HG02938 (cell line): ENCODE data around the gene GREB1L.
"Not testable (repeated sequence)": the region's sequence is repeated elsewhere in the genome, so short reads cannot be mapped to it uniquely, and the experiment has no call there.

Experiments
- ATAC-seq: cut with Tn5 transposase; IDR thresholded peaks from one replicate; pipeline ENCODE4 v1.9.1; 2021; ENCODE audit warnings: mild to moderate bottlenecking, moderate library complexity; ENCODE audit not compliant: unreplicated experiment

Gene GREB1L

DNA sequence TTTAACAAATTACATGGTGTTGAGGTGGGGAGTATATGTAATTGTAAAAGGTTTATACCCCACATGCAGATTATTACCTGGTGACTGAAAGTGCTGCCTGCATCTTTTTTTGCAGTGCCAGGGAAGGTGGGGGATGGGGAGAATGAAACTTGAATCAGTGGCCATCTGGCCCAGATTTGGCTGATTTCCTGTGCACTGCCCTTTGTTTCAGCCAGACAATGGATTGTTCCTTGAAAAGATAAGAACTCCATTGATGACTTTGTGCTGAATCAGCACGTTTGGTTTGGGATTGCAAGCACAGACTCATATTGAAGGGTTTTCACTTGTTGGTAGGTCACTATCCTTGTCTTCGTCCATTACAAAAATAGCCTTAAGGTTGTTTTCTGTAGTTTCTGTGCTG, 20.9 kb downstream of the GREB1L start:
- ATAC-seq = no peak

DNA sequence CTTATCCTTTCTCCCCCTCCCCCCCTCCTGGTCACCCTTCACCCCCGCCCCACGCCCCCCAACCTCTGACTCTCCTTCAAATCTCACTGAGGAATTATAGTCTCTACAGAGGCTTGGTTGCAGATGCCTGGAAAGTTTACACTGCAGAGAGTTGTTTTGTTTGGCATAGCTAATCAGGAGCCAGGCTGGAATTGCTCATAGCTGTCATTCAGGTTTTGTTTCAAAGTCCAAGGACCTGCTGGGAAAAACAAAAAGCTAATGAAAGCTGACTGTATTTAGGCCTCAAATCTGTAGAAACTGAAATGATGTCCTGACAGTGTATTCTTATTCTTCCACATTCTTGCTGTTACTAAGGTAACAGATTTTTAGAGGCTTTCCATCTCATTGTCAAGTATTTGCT, 22.6 kb downstream of the GREB1L start:
- no peak for ATAC-seq

- ATAC-seq = no peak
Measured at GRCh38 chr18:21265971-21266673, 24.1 kb downstream of the GREB1L start.

DNA sequence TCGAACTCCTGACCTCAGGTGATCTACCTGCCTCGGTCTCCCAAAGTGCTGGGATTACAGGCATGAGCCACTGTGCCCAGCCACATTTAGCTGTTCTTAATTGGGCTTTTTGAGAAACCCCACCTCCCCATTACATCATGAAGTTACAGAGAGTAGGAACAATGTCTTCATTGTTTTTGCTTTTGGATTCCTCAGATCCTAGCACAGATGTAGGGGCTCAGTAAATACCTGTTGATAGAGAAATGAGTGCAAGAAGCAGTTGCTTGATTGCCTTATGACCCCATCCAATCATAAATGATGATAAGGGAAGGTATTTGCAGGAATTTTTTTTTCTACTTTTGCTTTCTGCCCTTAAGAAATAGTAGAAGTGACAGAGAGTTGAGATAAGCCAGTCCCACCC, 25.4 kb downstream of the GREB1L start:
- no peak for ATAC-seq

GRCh38 chr18:21269349-21269748, 27.3 kb downstream of the GREB1L start:
- no peak for ATAC-seq

DNA sequence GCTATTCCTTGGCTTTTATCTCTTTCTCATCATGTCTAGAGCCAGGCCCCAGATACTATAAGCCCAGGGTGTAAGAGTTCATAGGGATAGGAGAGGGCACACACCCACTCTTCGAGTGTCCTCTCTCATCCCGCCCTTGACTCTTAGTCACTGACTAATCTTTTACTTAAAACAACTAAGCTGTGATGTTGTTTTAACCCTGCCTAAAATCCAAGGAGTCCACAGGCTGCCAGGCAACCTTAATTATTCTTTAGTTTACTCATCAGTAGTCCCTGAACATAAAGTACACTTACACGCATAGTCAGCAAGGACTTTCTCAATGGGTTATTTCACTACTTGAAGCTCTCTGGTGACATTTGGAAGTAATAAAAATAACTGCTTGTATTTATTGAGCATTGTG, 28.4 kb downstream of the GREB1L start:
- no peak for ATAC-seq

DNA sequence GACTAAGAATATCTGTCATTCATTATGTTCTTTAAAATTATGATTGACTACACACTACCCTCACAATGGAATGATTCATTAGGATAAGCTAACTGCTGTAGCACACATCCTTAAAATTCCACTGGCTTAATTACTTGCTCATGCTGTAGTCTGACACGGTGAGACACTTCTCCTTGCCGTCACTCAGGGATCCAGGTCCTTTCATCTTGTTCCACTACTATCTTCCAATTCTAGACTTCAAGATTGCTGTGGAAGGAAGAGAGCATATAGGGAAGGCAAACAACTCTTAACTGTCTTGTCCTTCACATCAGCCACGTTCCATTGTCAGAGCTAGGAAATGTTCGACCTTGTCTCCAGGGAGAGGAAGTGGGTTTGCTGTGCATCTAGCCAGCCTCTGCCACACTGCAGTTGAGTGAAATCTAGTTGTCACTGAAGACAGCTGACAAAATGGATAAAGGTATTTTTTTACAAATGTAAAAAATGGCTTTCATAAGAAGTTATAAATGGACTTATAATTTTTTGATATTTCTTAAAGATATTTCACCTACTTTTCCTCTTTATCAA, 30.1 kb downstream of the GREB1L start:
- no peak for ATAC-seq

DNA sequence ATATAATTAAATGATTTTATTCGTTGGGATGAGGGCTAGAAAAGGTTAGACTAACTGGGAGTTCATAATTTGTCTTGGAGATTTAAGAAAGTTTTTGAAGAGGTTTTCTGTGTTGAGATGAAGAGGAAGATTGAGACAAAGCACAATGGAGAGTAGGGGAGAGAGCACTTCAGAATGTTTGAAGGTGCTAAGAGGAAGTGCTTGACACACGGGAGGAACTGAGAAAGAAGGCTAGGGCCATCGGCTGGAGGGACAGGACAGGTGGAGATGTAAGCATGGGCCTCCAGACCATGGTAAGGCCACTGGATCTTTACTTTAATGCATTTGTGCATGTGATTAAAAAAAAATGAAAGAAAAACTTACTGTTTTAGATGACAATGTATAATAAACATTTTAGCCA, 31.5 kb downstream of the GREB1L start:
- no peak for ATAC-seq

DNA sequence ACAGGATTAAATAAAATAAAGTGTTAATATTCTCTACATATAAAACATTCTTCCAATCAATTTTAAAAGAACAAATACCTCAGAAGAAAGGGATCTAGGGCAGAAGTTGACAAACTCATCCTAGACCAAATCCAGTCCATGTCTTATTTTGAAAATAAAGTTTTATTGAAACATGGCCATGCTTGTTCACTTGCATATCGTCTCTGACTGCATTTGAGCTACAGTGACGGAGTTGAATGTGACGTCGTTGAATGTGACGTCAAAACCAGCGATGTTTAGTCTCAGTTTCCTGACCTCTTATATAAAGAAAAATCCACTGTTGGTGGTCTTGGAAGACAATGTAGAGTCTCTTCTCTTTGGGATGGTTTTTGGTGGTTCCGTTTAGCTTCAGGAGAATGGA, 33.6 kb downstream of the GREB1L start:
- ATAC-seq = no peak

- ATAC-seq = no peak
Measured at GRCh38 chr18:21277578-21277977, 35.5 kb downstream of the GREB1L start.

DNA sequence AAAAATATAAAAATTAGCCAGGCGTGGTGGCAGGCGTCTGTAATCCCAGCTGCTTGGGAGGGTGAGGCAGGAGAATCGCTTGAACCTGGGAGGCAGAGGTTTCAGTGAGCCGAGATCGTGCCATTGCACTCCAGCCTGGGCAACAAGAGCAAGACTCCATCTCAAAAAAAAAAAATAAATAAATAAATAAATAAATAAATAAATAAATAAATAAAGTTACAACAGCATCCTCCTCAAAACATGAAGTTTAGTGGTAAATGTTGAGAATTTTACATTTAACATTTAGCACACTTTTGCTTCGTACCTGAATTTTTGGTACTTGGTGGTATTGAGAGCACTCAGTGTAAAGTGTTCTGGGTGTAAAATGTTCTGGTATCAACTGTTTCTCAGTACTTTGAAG, 36.2 kb downstream of the GREB1L start:
- ATAC-seq = not testable (repeated sequence)

DNA sequence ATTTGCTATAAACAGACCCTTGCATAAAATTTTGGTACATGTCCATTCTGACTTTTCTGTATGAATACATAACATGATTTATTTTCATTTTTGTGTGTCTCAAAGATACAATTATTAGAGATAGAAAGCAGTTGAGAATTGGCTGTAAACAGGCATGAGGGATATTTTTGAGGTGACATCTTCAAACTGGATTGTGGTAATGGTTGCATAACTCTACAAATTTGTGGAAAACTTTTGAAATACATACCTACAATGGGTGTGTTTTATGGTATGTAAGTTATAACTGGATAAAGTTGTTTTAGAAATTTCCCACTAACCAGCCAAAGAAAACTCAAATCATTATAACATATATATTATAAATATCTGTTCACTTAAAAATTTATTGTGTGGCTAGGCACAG, 39.6 kb downstream of the GREB1L start:
- no peak for ATAC-seq

DNA sequence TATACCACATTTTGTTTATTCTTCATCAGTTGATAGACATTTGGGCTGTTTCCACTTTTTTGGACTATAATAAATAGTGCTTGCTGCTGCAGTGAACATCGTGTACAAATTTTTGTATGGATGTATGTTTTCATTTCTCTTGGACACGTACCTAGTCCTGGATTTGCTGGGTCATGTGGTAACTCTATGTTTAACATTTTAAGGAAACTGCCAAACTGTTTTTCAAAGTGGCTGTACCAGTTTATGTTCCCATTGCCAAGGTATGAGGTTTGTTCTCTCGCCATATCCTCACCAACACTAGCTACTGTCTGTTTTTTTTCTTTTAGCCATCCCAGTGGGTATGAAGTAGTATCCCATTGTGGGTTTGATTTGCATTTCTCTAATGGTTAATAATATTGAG, 42.5 kb downstream of the GREB1L start:
- ATAC-seq = no peak

DNA sequence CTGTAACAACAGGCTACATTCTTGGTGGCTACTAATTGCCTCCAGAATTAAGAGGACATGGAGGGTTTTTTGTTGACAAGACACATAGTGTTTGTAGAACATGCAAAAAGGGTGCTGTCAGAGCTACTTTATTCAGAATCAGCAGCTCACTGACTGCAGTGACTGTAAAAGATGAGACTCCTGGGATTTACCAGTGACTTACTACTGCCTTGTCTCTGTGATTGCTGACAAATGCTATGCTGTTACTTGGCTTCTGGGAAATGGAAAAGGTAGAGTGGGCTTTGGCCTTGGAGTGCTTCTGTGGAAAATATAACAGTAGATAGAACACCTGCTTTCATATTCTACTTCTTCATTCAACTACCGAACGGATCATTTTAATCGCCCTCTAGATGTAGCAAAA, 47.8 kb downstream of the GREB1L start:
- no peak for ATAC-seq

DNA sequence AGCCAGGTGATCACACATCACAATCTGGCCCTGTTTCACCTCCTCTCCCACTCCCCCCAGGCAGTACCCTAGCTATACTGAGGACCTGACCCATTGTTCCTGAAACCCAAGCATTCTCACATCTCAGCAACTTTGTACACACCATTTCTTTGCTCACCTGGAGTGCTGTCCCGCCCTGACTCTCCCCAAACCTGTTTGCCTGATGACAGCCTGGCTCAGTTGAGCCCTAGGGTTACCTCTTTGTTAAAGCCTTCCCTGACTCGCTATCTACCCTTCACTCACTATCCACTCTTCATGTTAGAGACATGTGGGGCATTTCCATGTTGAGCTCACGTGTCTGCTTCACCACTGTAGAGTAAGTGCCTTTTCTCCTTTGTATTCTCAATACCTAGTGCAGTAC, 49.1 kb downstream of the GREB1L start:
- ATAC-seq = no peak

- no peak for ATAC-seq
Measured at GRCh38 chr18:21293479-21293878, 51.4 kb downstream of the GREB1L start.

GRCh38 chr18:21295101-21295500, 53.1 kb downstream of the GREB1L start:
- no peak for ATAC-seq

DNA sequence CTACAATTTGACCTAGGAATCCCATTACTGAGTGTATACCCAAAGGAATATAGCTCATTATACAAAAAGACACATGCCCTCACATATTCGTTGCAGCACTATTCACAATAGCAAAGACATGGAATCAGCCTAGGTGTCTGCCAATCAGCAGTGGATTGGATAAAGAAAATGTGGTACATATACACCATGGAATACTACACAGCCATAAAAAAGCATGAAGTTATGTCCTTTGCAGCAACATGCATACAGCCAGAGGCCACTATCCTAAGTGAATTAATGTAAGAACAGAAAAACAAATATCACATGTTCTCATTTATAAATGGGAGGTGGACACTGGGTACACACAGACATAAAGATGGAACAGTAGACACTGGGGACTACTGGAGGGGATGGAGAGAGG, 54.0 kb downstream of the GREB1L start:
- no peak for ATAC-seq

DNA sequence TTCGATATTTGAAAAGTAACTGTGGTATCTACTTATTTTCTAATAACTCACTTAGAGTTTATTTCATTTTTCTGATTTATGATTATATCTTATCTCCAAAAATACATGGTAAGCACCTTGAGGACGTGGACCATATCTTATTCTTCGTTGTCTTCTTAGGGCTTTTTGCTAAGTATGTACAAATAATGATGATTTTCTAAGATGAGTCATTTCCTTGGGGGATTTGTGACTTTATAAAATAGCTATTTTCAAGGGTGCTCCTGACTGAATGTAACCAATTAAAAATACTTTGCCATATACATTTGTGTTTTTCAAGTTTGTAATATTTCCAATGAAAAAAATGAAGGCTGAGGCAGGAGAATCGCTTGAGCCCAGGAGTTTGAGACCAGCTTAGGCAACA, 56.3 kb downstream of the GREB1L start:
- no peak for ATAC-seq

- ATAC-seq = no peak
Measured at GRCh38 chr18:21300035-21300907, 58.2 kb downstream of the GREB1L start.

DNA sequence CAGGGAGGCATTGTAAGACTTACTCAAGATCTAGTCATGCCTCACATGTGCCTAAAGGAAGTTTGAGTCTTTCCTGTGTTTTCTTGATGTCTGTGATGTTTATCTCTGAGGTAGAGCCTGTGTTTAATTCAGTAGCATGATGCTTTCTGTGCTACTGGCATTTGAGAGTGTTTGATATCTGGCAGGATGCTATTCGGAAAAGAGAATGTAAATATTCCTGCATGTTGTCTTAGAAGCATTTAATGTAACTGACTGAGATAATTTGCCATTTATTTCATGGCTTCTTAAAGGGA, 58.8 kb downstream of the GREB1L start:
- no peak for ATAC-seq

DNA sequence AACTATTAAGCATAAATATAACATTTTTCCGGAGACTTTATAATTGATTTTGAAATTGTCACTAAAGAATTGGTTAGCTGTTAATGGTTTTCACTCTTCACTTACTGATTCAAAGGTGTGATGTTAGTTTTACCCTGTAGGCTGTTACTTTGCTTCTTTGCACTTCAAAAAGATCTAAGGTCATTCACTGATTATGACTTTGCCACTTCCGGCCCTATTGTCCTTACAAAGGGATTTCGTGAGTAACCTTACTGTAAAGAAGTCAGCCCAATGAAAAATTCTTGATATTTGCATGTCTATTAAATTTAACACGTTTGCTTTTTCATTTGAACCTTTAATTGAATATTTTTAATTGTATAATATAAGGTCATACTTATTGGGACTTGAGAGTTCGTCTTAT, 61.4 kb downstream of the GREB1L start:
- ATAC-seq = no peak
